ENCODE measurements around the gene CHML.

GRCh38 chr1:241627453-241628259 lies 12.5 kb downstream of the CHML start:
- TF ChIP-seq CTCF (IDR thresholded peaks at IDR 0.05) (no peak), POLR2A (IDR thresholded peaks at IDR 0.05) (no peak)

Data from sigmoid colon (tissue), 3 donors.